Body of pancreas (tissue), 4 donors: Measurements from ENCODE around the gene COL5A1.

Experiments used
- CTCF ChIP-seq, 7 experiments: fragments of 450-650 bp in 4 of 7; fragments of 200-600 bp in 3 of 7; sonication (generic) in 3 of 7; IDR thresholded peaks; one replicate each; pipeline ENCODE4 v1.5.1; 2016 to 2019; ENCODE audit warnings: antibody characterized with exemption in 7 of 7
- POLR2A ChIP-seq, 3 donors: fragments of 450-650 bp; IDR thresholded peaks; one replicate each; pipeline ENCODE4 v1.6.1; 2016; ENCODE audit warnings: antibody characterized with exemption in 3 of 3, mild to moderate bottlenecking in 2 of 3

- TF ChIP-seq CTCF (IDR thresholded peaks at IDR 0.05) (no peak), POLR2A (IDR thresholded peaks at IDR 0.05) (no peak)
Observed at GRCh38 chr9:134641990-134642384, 384 bp downstream of the COL5A1 start.
